Natural killer cell (primary cell): ENCODE data around the gene LDHAL6B. TPM values are rescaled to one million over a fixed set of nuclear protein-coding genes. Genes with fewer than 3 reads are reported as not detected.
A peak's percentile ranks its signal among the peaks of the same experiment; 100 is the strongest.

Source experiments
- ATAC-seq, 3 donors: fragments of 150-1000 bp in 2 of 3; fragments of 200-7000 bp in 1 of 3; cut with Tn5 transposase; 1 replicate in 1 of 3; 2 replicates in 2 of 3; pipeline ENCODE4 v1.10.0; 2021; ENCODE audit warnings: mild to moderate bottlenecking in 2 of 3, moderate library complexity in 2 of 3
- DNase-seq, 2 donors: peaks; one replicate each; pipeline versions ENCODE4 v3.0.0 to v3.0.0-alpha.2; 2013 to 2021; ENCODE audit warnings: mixed read lengths in 1 of 2
- H3K27ac ChIP-seq: one replicate; pipeline ENCODE4 v1.5.1; 2013; ENCODE audit warnings: mild to moderate bottlenecking, low read length
- H3K27me3 ChIP-seq: one replicate; pipeline ENCODE4 v1.6.1; 2013; ENCODE audit warnings: low read length; ENCODE audit not compliant: control insufficient read depth, insufficient read depth
- H3K36me3 ChIP-seq: one replicate; pipeline ENCODE4 v1.6.1; 2013; ENCODE audit warnings: low read length; ENCODE audit not compliant: control insufficient read depth, insufficient read depth
- H3K4me1 ChIP-seq: one replicate; pipeline ENCODE4 v1.6.1; 2013; ENCODE audit warnings: low read length; ENCODE audit not compliant: control insufficient read depth, insufficient read depth
- H3K4me3 ChIP-seq: one replicate; pipeline ENCODE4 v1.5.1; 2013; ENCODE audit warnings: low read length
- H3K9me3 ChIP-seq: one replicate; pipeline ENCODE4 v1.6.1; 2013; ENCODE audit warnings: low read length; ENCODE audit not compliant: control insufficient read depth, insufficient read depth
- H3K27ac Mint-ChIP-seq, 2 donors: one replicate each; pipeline ENCODE4 v1.8.0; 2022; ENCODE audit warnings: mild to moderate bottlenecking in 2 of 2, mixed read lengths in 2 of 2, moderate library complexity in 1 of 2
- H3K27me3 Mint-ChIP-seq, 2 donors: one replicate each; pipeline ENCODE4 v1.8.0; 2022; ENCODE audit warnings: low read depth in 2 of 2, mixed read lengths in 2 of 2
- H3K36me3 Mint-ChIP-seq: one replicate; pipeline ENCODE4 v1.8.0; 2022; ENCODE audit warnings: mixed read lengths
- H3K4me1 Mint-ChIP-seq, 2 donors: one replicate each; pipeline ENCODE4 v1.8.0; 2022; ENCODE audit warnings: mixed read lengths in 2 of 2
- H3K4me3 Mint-ChIP-seq: one replicate; pipeline ENCODE4 v1.8.0; 2022; ENCODE audit warnings: mild to moderate bottlenecking, moderate library complexity, mixed read lengths
- H3K9me3 Mint-ChIP-seq, 2 donors: one replicate each; pipeline ENCODE4 v1.8.0; 2022; ENCODE audit warnings: mixed read lengths in 2 of 2
- WGBS: methylation state at CpG from one replicate; pipeline ENCODE4 v1.1.7; 2013; ENCODE audit warnings: missing lambda C conversion rate; ENCODE audit not compliant: insufficient coverage; 5-methylcytosine and 5-hydroxymethylcytosine counted together
- intact Hi-C: fragments of 100-400 bp; cut with micrococcal nuclease; formaldehyde crosslinking; loops from one replicate; pipeline ENCODE4 v1.14.2; 2022
- total RNA-seq, 4 donors: library from RNA; stranded (reverse); fragments of 120-200 nt in 1 of 4; gene quantifications; one replicate each; pipeline versions ENCODE4 v1.2.3 to v1.2.4, GENCODE V29; 2013 to 2022
- TF ChIP-seq, protein P1 (sequence below): fragments of 200-600 bp; IDR thresholded peaks from one replicate; pipeline ENCODE4 v1.8.0; 2022; ENCODE audit warnings: antibody characterized with exemption

Gene LDHAL6B
- total RNA-seq, 3 donors from 2014 or later (not counting 1 experiment from before 2014, with no cell fraction given), result not detected

DNA sequence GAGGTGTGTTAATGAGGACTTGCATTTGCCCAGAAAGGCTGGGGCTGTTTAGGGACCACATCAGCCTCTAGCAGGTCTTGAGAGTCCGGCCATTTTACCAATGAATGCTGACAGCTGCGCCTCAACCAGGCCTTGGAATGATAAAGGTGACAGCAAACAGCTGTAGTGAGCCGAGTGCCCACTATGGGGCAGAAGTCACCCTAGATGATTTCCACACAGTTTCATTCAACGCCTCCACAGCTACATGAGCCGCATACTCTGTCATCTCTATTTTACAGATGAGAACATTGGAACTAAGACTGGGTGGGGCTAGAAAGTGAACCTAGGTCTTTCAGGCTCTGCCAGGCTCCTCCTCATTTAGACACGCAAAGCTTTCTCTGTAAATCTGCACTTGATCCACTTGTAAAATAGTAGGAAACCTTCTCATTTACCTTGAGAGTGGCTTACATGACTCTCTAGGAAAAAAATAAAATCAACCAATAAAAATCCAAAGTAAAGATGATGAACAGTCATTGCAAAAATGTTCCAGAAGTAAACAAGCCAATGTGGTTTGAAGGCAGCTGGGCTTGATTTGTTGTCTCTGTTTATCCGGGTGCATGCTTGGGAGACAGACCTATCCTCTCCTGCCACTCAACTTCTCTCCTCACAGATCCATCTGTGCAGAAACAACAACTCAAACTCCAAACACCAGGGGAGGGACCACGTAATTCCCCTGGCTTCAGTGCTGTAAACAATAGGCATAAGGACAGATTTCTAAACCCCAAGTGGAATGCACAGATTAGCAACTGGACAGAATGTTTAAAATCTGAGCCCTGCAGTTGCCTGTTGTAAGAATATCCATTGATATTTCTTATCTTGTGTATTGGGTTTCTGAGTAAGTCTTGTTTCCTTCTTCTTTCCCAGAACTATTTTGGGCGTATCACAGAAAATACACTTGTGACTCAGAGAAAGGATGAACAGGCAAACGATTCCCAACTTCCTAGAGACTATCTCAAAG lies 31.5 kb upstream of the LDHAL6B start:
- Histone ChIP-seq H3K9me3 (no peaks in the 10 kb centered on the region), H3K27me3 (no peaks in the 10 kb centered on the region), H3K4me3 (no peak overlapping the region), H3K36me3 (no peaks in the 10 kb centered on the region), H3K4me1 (peaks cover 12% of the 10 kb centered on the region), H3K27ac (no peak overlapping the region)
- Mint-ChIP-seq H3K27ac (no peak overlapping the region), H3K9me3 (no peaks in the 10 kb centered on the region), H3K4me1 (peaks cover 9% of the 10 kb centered on the region in 2 donors), H3K36me3 (no peaks in the 10 kb centered on the region), H3K4me3 (no peak overlapping the region), H3K27me3 (peaks cover 8 to 18% of the 10 kb centered on the region in 2 donors)
- DNase-seq, result peak in 1 of 2 donors; percentile 48
- WGBS, result 84% methylated on average over 9 of the region's 10 CpGs
- peak in 1 of 3 donors; percentile 36 for ATAC-seq
- TF ChIP-seq, protein P1, sequence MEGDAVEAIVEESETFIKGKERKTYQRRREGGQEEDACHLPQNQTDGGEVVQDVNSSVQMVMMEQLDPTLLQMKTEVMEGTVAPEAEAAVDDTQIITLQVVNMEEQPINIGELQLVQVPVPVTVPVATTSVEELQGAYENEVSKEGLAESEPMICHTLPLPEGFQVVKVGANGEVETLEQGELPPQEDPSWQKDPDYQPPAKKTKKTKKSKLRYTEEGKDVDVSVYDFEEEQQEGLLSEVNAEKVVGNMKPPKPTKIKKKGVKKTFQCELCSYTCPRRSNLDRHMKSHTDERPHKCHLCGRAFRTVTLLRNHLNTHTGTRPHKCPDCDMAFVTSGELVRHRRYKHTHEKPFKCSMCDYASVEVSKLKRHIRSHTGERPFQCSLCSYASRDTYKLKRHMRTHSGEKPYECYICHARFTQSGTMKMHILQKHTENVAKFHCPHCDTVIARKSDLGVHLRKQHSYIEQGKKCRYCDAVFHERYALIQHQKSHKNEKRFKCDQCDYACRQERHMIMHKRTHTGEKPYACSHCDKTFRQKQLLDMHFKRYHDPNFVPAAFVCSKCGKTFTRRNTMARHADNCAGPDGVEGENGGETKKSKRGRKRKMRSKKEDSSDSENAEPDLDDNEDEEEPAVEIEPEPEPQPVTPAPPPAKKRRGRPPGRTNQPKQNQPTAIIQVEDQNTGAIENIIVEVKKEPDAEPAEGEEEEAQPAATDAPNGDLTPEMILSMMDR, result no peak
- intact Hi-C loops, result loop anchor here (5.0 kb wide), 1 partner anchor 317 kb away; no protein-coding TSS in a partner anchor

DNA sequence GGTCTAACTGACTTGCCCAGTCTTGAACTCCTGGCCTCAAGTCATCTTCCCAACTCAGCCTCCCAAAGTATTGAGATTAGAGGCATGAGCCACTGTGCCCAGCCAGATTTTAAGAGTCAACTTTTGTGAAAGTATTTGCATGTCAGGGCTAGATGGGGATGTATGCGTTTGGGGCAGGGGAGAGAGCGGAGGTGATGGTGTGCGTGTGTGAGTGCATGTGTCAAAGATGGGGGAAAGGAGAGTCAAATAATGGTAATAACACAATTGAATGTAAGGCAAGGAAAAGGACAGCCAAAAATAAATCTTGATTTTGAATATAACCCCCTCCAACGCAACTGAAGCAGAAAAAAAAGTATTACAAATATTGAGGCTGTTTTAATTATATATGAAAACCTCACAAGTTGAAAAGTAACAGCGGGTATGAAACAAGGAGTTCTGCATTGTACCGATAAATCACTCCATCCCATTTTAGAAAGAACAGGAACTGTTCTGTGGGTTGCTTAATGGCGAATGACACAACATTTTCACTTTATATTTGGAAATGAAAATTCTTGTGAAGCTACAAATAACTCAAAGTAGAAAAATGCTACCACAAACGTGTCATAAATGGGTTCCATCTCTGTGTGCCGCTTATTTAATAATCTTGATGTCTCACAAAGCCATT lies 29.9 kb upstream of the LDHAL6B start:
- TF ChIP-seq, protein P1, result no peak
- H3K4me1 Mint-ChIP-seq, result no peaks in the 10 kb centered on the region
- H3K9me3 Mint-ChIP-seq, result no peaks in the 10 kb centered on the region
- no peak for DNase-seq
- H3K4me1 ChIP-seq, result peaks cover 5% of the 10 kb centered on the region
- intact Hi-C loops, result loop anchor here (5.0 kb wide), 1 partner anchor 316 kb away; no protein-coding TSS in a partner anchor
- no peaks in the 10 kb centered on the region for H3K36me3 ChIP-seq
- no peak overlapping the region for H3K27ac Mint-ChIP-seq
- H3K9me3 ChIP-seq, result no peaks in the 10 kb centered on the region
- no peak overlapping the region for H3K4me3 Mint-ChIP-seq
- ATAC-seq, result no peak
- H3K27me3 Mint-ChIP-seq, result peaks cover 8 to 18% of the 10 kb centered on the region in 2 donors
- no peaks in the 10 kb centered on the region for H3K27me3 ChIP-seq
- H3K4me3 ChIP-seq, result no peak overlapping the region
- 58% methylated on average over 5 of the region's 9 CpGs for WGBS
- H3K36me3 Mint-ChIP-seq, result no peaks in the 10 kb centered on the region
- H3K27ac ChIP-seq, result peak overlapping the region; percentile 48

DNA sequence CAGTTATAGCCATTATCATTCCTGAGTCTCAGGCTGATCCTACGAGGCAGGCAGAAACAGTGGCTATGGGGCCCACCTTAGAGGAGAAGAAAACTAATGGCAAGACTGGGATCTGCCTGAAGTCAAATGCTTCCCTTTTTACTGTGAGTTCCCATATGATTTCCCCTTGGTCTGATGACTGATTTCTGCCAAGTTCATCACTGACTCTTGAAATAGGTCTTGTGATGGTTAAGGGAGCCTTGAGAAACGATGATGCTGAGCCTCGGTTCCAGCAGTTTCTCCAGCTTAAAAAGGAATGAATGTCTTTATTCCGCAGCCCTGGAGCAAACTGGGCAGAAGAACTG lies 29.4 kb upstream of the LDHAL6B start:
- Histone ChIP-seq H3K4me3 (no peak overlapping the region), H3K36me3 (no peaks in the 10 kb centered on the region), H3K27ac (peak overlapping the region; percentile 48), H3K27me3 (no peaks in the 10 kb centered on the region), H3K4me1 (peaks cover 5% of the 10 kb centered on the region), H3K9me3 (no peaks in the 10 kb centered on the region)
- 70% methylated on average over 4 of the region's 4 CpGs for WGBS
- no peak overlapping the region for H3K27ac Mint-ChIP-seq
- no peaks in the 10 kb centered on the region for H3K36me3 Mint-ChIP-seq
- no peaks in the 10 kb centered on the region for H3K9me3 Mint-ChIP-seq
- ATAC-seq (no peak), DNase-seq (no peak)
- TF ChIP-seq, protein P1, result no peak
- peaks cover 8 to 18% of the 10 kb centered on the region in 2 donors for H3K27me3 Mint-ChIP-seq
- intact Hi-C loops, result loop anchor here (5.0 kb wide), 1 partner anchor 315 kb away; no protein-coding TSS in a partner anchor
- no peaks in the 10 kb centered on the region for H3K4me1 Mint-ChIP-seq
- no peak overlapping the region for H3K4me3 Mint-ChIP-seq
